A673 (cell line): ENCODE data around the gene CRK. TPM values are rescaled to one million over a fixed set of nuclear protein-coding genes. Genes with fewer than 3 reads are reported as not detected.

Experiments
- BruUV-seq: library from RNA; stranded (reverse); fragments of 400-500 nt; replicated peaks from 2 replicates; lab custom pipeline; 2021; lab: Mats Ljungman, UMichigan
- CTCF ChIA-PET: fragments of 300-600 bp; sonication (Branson Sonifier 250); formaldehyde crosslinking; loops from one replicate; lab custom pipeline; 2022; ENCODE audit warnings: antibody characterized with exemption; lab: Charles Lee
- POLR2A ChIA-PET: fragments of 300-600 bp; sonication (Branson Sonifier 250); formaldehyde crosslinking; loops from one replicate; lab custom pipeline; 2022; ENCODE audit warnings: antibody characterized with exemption; ENCODE audit not compliant: low non-redundant PET; lab: Charles Lee
- DNase-seq: peaks from one replicate; pipeline ENCODE4 v3.0.0-alpha.2; 2015; ENCODE audit warnings: low spot score
- H3K27ac ChIP-seq: fragments of 200-600 bp; sonication (generic); 2 replicates; pipeline ENCODE4 v1.5.1; 2016; ENCODE audit warnings: mixed run types, low read depth, mild to moderate bottlenecking, mixed read lengths, antibody characterized with exemption, low read length; ENCODE audit not compliant: poor library complexity, severe bottlenecking
- H3K27me3 ChIP-seq: fragments of 200-600 bp; sonication (generic); replicated peaks from 2 replicates; pipeline ENCODE4 v1.6.1; 2017; ENCODE audit warnings: mixed run types, low read depth, mild to moderate bottlenecking, mixed read lengths, antibody characterized with exemption, low read length; ENCODE audit not compliant: insufficient read depth, poor library complexity
- H3K36me3 ChIP-seq: fragments of 200-600 bp; sonication (generic); 2 replicates; pipeline ENCODE4 v1.6.1; 2016; ENCODE audit warnings: mixed run types, mild to moderate bottlenecking, mixed read lengths, antibody characterized with exemption, low read length; ENCODE audit not compliant: insufficient read depth, poor library complexity, severe bottlenecking
- H3K4me1 ChIP-seq: fragments of 200-600 bp; sonication (generic); 2 replicates; pipeline ENCODE4 v1.6.1; 2017; ENCODE audit warnings: mixed run types, mild to moderate bottlenecking, mixed read lengths, antibody characterized with exemption, low read length; ENCODE audit not compliant: insufficient read depth, poor library complexity, severe bottlenecking
- H3K4me3 ChIP-seq: fragments of 200-600 bp; sonication (generic); 2 replicates; pipeline ENCODE4 v1.5.1; 2016; ENCODE audit warnings: low read depth, mixed run types, mild to moderate bottlenecking, mixed read lengths, low read length; ENCODE audit not compliant: poor library complexity, severe bottlenecking
- H3K9me3 ChIP-seq: fragments of 200-600 bp; sonication (generic); 2 replicates; pipeline ENCODE4 v1.6.1; 2016; ENCODE audit warnings: mixed run types, low read depth, mild to moderate bottlenecking, mixed read lengths, antibody characterized with exemption, low read length; ENCODE audit not compliant: poor library complexity, severe bottlenecking
- EZH2 ChIP-seq: fragments of 200-600 bp; sonication (generic); IDR thresholded peaks from 2 replicates; pipeline ENCODE4 v1.6.1; 2017; ENCODE audit warnings: borderline replicate concordance, low read depth, mild to moderate bottlenecking, mixed read lengths, antibody characterized with exemption, low read length; ENCODE audit not compliant: poor library complexity, severe bottlenecking
- intact Hi-C: fragments of 100-400 bp; cut with micrococcal nuclease; formaldehyde crosslinking; loops from one replicate; pipeline ENCODE4 v1.10.0; 2022; ENCODE audit not compliant: unreplicated experiment
- total RNA-seq: library from RNA; stranded (reverse); gene quantifications from 2 replicates; pipeline ENCODE4 v1.2.3, GENCODE V29; 2021
- TF ChIP-seq, protein P1 (sequence below): fragments of 300-800, 200-600 bp; sonication (generic); conservative IDR thresholded peaks from 2 replicates; pipeline ENCODE4 v1.5.1; 2017; ENCODE audit warnings: low read depth, mild to moderate bottlenecking, antibody characterized with exemption, low read length, moderate library complexity, mixed read lengths

The CRK gene
- total RNA-seq, 1 experiment from 2014 or later, result 85.9 TPM

DNA sequence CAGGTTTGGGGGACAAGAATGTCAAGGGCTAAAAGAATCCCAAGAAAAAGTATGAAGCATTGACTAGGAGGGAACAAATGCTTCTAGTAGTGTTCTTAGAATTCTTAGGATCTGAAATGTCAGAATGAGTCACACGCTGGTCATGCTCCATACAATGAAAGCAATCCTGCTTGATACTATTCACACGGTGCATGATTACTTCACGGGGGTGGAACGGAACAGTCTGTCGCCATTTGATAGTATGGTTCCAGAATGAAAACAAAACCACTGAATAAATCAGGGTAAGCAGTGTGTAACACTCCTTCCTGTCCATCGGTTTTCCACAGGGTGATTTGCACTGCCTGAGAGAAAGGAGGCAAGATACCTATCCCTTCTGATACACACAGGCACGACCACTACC, 33.1 kb downstream of the CRK start:
- Histone ChIP-seq H3K9me3 (no peaks in the 10 kb centered on the region), H3K36me3 (peaks cover 47% of the 10 kb centered on the region), H3K27me3 (no peaks in the 10 kb centered on the region), H3K27ac (peak overlapping the region; percentile 15), H3K4me1 (peaks cover 8% of the 10 kb centered on the region), H3K4me3 (no peak overlapping the region)
- peak; percentile 83 for DNase-seq
- CTCF ChIA-PET, result no interaction called here
- POLR2A ChIA-PET, result no interaction called here
- TF ChIP-seq, protein P1, sequence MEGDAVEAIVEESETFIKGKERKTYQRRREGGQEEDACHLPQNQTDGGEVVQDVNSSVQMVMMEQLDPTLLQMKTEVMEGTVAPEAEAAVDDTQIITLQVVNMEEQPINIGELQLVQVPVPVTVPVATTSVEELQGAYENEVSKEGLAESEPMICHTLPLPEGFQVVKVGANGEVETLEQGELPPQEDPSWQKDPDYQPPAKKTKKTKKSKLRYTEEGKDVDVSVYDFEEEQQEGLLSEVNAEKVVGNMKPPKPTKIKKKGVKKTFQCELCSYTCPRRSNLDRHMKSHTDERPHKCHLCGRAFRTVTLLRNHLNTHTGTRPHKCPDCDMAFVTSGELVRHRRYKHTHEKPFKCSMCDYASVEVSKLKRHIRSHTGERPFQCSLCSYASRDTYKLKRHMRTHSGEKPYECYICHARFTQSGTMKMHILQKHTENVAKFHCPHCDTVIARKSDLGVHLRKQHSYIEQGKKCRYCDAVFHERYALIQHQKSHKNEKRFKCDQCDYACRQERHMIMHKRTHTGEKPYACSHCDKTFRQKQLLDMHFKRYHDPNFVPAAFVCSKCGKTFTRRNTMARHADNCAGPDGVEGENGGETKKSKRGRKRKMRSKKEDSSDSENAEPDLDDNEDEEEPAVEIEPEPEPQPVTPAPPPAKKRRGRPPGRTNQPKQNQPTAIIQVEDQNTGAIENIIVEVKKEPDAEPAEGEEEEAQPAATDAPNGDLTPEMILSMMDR, result no peak
- no peak for TF ChIP-seq EZH2
- no TSS peak for BruUV-seq
- intact Hi-C loops, result no loop called here

- peaks cover 8% of the 10 kb centered on the region for H3K4me1 ChIP-seq
- H3K9me3 ChIP-seq, result no peaks in the 10 kb centered on the region
- peaks cover 47% of the 10 kb centered on the region for H3K36me3 ChIP-seq
- no peak overlapping the region for H3K27ac ChIP-seq
- ChIA-PET CTCF (no interaction called here), POLR2A (no interaction called here)
- H3K4me3 ChIP-seq, result no peak overlapping the region
- TF ChIP-seq, protein P1, result no peak
- TF ChIP-seq EZH2, result no peak
- no peak for DNase-seq
- no peaks in the 10 kb centered on the region for H3K27me3 ChIP-seq
- BruUV-seq, result no TSS peak
- intact Hi-C loops, result no loop called here
These were observed 34.6 kb downstream of the CRK start for GRCh38 chr17:1421470-1421869.

DNA sequence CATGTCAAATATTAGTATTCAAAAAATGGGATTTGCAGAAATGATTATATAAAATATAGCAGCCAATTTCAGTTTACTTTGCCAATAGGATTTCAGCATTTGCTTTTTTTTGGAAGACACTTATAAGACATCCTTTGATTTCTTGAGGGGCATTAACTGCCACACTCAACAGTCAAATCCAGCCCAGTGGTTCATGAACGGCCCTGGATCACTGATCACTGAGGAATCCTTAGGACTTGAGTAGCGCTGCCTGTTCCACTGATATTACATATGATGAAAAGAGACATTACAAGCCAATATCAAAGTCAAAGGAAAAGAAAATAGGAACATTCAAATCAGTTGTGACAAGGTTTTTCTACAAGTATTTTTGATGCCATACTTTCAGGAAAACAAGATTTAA, 35.1 kb downstream of the CRK start:
- BruUV-seq, result TSS peak; percentile 44
- Histone ChIP-seq H3K27me3 (no peaks in the 10 kb centered on the region), H3K36me3 (peaks cover 47% of the 10 kb centered on the region), H3K9me3 (no peaks in the 10 kb centered on the region), H3K4me3 (no peak overlapping the region), H3K4me1 (peaks cover 8% of the 10 kb centered on the region), H3K27ac (no peak overlapping the region)
- CTCF ChIA-PET, result no interaction called here
- POLR2A ChIA-PET, result no interaction called here
- intact Hi-C loops, result no loop called here
- no peak for TF ChIP-seq EZH2
- TF ChIP-seq, protein P1, result no peak
- DNase-seq, result no peak
